Bronchial epithelial cell (primary cell): Measurements from ENCODE around the gene BCL7A. TPM values are rescaled to one million over a fixed set of nuclear protein-coding genes. Genes with fewer than 3 reads are reported as not detected.

Source experiments
- DNase-seq: peaks from one replicate; pipeline ENCODE4 v3.0.0-alpha.2; 2010; ENCODE audit warnings: low read depth
- FAIRE-seq: peaks from 2 replicates; lab custom pipeline; 2011; peaks lifted over from hg19 to GRCh38; lab: Jason Lieb, UNC
- H3K27me3 ChIP-seq: 2 replicates; pipeline ENCODE4 v1.5.1; 2011; ENCODE audit warnings: low read length; ENCODE audit not compliant: control insufficient read depth, insufficient read depth
- H3K36me3 ChIP-seq: 2 replicates; pipeline ENCODE4 v1.5.1; 2011; ENCODE audit warnings: low read length; ENCODE audit not compliant: control insufficient read depth, insufficient read depth
- H3K4me3 ChIP-seq: 2 replicates; pipeline ENCODE4 v1.5.1; 2011; ENCODE audit warnings: mild to moderate bottlenecking, low read depth, low read length, control low read depth
- CTCF ChIP-seq: IDR thresholded peaks from 2 replicates; pipeline ENCODE4 v1.5.1; 2011; ENCODE audit warnings: mild to moderate bottlenecking, moderate library complexity, low read length, control low read depth, inconsistent platforms; ENCODE audit not compliant: insufficient read depth, severe bottlenecking
- total RNA-seq: library from RNA; depleted of rRNA; stranded (reverse); fragments of >200 nt; gene quantifications from 2 replicates; pipeline ENCODE4 v1.2.1, GENCODE V29; 2014

The BCL7A gene
- total RNA-seq, 1 donor from 2014 or later, result 17.1 TPM

GRCh38 chr12:122004633-122005071, 17.0 kb upstream of the BCL7A start:
- no peak for FAIRE-seq
- Histone ChIP-seq H3K27me3 (no peaks in the 10 kb centered on the region), H3K36me3 (peaks cover 1% of the 10 kb centered on the region), H3K4me3 (no peak overlapping the region)
- no peak for TF ChIP-seq CTCF
- DNase-seq, result no peak

DNA sequence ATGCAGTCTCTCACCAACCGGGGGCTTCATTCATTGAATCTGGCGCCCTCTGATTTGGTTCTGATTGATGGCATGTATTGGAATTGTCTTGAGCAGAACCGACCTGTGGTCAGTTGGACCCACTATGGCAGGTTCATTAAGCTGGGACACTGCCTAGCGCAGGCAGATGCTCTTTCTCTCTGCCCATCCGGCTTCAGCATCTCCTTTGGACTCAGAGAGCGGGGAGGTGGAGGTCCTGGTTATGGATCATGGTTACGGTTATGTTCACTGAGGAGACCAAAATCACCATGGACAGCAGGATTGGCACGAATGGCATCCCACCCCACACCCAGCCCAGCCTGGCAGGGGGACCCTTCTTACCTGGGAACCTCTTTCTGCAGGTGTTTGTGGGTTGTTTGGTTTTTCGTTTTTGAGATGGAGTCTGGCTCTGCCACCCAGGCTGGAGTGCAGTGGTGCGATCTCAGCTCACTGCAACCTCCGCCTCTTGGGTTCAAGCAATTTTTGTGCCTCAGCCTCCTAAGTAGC, 16.4 kb upstream of the BCL7A start:
- FAIRE-seq, result no peak
- TF ChIP-seq CTCF, result no peak
- H3K36me3 ChIP-seq, result no peaks in the 10 kb centered on the region
- no peak for DNase-seq
- no peaks in the 10 kb centered on the region for H3K27me3 ChIP-seq
- H3K4me3 ChIP-seq, result no peak overlapping the region

DNA sequence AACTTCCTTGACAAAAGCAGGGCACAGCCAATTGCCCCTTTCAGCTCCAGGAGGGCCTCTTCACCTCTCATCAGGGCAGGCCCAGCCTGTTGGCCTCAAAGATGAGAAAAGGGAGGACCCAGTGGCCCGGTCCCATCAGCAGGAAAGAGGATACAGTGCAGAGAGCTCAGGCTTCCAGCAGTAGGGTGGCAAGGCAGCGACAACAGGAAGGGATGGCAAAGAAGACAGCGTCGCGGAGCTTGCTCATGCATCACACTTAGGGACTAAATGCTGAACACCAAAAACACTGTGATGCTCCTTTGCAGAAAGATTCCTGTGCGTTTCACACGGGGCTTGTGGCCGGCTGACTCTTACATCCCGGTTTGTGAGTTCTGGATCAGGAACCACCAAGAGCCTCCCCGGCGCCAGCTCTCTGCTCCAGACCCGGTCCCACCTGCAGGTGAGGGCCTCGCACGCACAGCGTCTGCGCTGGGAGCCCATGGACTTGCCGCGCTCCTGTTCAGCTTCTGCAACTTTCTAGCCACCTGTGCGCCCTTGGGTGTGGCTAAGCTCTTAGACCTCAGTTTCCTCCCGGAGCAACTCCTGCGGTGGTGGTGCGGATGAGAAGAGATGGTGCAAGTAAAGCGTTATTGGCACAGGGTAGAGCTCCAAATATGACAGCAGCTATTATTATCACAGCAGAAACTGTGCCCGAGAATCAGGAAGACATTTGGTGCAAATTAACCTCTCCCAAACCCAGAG, 15.3 kb upstream of the BCL7A start:
- H3K27me3 ChIP-seq, result no peaks in the 10 kb centered on the region
- DNase-seq, result no peak
- TF ChIP-seq CTCF, result no peak
- no peak for FAIRE-seq
- H3K4me3 ChIP-seq, result no peak overlapping the region
- no peaks in the 10 kb centered on the region for H3K36me3 ChIP-seq

DNA sequence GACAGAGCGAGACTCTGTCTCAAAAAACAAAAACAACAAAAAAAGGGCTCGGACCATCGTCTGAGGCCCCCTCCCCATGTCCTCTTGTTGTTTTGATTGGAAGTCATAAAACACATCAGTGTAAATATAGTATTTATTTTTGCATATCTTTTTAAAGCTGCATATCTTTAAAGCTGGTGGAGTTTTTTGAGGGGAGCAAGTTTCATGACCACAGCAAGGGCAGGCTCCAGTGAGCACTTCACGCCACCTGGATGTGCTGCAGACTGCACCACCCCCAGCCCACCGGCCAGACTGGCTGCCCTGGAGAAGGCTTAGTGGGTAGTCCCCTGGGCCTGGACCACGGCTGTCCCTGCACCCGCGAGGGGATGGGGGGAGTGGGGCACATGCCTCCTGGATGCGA, 11.9 kb upstream of the BCL7A start:
- FAIRE-seq (no peak), DNase-seq (no peak)
- H3K27me3 ChIP-seq, result no peaks in the 10 kb centered on the region

GRCh38 chr12:122012184-122012583, 9.5 kb upstream of the BCL7A start:
- H3K27me3 ChIP-seq, result no peaks in the 10 kb centered on the region
- H3K36me3 ChIP-seq, result no peaks in the 10 kb centered on the region
- H3K4me3 ChIP-seq, result no peak overlapping the region
- DNase-seq (no peak), FAIRE-seq (no peak)
- no peak for TF ChIP-seq CTCF

More for the DNA sequence above, 11.9 kb upstream of the BCL7A start:
- Histone ChIP-seq H3K36me3 (no peaks in the 10 kb centered on the region), H3K4me3 (no peak overlapping the region)
- TF ChIP-seq CTCF, result no peak
